HG02938 (cell line): ENCODE measurements around the gene LTBR.

Source experiments
- ATAC-seq: cut with Tn5 transposase; IDR thresholded peaks from one replicate; pipeline ENCODE4 v1.9.1; 2021; ENCODE audit warnings: mild to moderate bottlenecking, moderate library complexity; ENCODE audit not compliant: unreplicated experiment

The LTBR gene

DNA sequence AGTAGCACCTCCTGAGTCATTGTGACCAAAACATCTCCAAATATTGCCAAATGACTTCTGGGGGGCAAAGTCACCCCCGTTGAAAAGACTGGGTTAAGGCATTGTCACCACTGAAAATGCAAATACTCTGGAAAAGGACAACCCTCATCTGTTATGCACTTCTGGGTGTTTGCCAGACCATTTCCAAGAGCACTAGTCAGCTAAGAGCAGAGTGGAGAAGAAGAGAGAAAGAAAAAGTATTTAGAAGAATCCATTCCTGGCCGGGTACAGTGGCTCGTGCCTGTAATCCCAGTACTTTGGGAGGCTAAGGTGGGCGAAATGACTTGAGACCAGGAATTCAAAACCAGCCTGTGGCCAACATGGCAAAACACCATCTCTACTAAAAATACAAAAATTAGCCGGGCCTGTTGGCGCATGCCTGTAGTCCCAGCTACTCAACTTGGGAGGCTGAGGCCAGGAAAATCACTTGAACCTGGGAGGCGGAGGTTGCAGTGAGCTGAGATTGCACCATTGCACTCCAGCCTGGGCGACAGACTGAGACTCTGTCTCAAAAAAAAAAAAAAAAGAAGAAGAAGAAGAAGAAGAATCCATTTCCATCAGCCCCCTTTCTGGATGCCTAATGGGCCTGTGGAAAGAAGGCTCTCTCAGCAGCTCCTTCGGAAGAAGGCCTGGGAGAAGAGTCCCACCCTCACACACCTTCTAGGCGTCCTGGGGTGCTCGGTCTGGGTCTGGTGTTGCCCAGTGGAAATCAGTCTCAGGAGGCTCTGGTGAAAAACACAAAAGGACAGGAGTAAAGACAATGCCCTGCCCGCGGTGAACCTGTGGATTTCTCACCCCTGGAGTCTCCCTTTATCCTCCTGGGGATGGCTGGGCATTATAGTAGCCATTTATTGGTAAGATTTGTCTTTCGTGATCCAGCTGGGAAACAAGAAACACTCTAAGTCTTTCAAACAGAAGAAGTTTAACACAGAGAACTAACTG lies 3.5 kb upstream of the LTBR start:
- no peak for ATAC-seq

DNA sequence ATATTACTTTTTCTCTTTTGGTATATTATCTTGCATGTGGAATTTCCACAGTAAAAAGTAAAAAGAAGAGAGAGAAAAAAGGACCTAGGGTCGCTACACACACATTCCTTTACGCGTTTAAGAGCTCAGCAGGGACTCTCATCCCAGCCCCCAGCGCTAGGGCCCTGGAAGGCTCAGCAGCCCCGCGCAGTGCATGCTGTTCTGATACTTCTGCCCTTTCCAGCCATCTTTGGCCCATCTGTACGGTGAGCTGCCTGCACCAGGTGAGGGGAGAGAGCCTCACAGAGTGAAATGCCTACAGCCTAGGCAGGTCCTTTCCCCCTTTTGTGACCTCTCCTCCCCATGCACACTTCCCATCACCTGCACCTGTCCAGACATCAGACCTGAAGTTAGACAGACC lies 1.6 kb upstream of the LTBR start:
- no peak for ATAC-seq

DNA sequence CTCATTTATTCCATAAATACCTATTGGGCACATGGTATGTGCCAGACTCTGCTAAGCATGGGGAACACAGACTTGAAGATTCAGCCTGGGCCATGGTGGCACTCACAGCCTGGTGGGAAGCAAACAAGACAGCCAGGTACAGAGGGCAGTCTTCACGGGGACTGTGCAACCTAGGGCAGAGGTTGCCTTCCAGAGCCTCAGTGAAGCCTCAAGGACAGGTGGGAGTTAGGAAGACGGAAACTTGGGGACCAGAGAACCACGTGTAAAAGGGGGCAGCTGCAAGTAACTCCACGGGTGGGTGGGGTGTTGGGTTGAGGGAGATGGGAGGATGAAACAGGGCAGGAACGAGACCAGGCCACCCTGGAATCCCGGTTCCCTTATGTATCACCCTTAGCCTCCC lies 980 bp upstream of the LTBR start:
- ATAC-seq = no peak

DNA sequence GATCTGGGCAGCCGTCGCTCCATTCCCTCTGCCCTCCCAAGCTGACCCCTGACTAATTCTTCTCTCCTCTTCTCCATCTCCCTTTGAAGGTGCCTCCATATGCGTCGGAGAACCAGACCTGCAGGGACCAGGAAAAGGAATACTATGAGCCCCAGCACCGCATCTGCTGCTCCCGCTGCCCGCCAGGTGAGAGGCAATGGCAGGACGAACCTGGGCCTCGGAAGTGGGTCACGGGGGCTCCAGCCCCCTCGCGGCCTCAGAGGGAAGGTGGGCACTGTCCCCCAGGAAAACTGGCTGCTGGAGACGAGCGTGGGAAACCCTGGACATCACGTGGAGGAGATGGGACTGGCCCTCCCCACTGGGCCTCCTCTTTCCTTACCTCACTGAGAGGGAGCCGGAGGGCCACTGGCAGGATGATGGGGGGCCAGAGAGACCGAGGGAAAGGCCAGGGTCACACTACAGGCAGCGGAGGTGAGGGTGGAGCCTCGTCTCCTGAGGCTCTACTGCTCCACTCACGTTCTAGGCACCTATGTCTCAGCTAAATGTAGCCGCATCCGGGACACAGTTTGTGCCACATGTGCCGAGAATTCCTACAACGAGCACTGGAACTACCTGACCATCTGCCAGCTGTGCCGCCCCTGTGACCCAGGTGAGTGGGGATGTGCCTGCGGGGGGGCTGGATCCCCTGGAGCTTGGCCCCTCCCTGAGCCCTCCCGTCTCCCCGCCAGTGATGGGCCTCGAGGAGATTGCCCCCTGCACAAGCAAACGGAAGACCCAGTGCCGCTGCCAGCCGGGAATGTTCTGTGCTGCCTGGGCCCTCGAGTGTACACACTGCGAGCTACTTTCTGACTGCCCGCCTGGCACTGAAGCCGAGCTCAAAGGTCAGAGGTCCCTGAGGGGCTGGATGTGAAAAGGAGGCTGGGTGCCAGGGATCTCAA lies 806 bp downstream of the LTBR start:
- ATAC-seq = no peak

DNA sequence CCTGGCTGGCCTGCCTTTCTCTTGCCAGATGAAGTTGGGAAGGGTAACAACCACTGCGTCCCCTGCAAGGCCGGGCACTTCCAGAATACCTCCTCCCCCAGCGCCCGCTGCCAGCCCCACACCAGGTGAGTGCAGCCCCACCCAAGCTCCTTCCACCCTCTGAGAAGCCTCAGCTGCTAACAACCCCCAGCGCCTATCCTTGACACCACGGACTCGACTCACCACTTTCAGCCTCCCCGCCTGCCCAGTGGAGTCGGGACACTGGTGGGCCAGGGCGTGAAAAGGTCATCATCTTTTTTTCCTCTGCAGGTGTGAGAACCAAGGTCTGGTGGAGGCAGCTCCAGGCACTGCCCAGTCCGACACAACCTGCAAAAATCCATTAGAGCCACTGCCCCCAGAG lies 2.1 kb downstream of the LTBR start:
- no peak for ATAC-seq

DNA sequence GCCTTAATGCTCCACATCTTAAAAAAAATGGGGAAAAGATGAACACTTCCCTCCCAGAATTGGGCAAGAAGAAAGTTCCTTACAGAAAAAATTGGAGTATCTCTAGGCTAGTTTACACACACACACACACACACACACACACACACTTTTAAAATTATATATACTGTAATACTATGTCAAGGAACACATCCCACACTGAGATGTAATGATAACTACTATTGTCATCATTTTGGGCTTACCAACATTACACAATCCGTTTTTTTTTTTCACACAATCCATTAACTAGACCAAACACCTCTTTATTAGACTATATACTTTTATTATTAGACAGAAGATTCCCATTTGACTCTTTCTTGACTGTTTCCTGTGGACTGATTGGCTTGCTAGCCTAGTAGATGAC lies 2.5 kb downstream of the LTBR start:
- ATAC-seq = no peak

DNA sequence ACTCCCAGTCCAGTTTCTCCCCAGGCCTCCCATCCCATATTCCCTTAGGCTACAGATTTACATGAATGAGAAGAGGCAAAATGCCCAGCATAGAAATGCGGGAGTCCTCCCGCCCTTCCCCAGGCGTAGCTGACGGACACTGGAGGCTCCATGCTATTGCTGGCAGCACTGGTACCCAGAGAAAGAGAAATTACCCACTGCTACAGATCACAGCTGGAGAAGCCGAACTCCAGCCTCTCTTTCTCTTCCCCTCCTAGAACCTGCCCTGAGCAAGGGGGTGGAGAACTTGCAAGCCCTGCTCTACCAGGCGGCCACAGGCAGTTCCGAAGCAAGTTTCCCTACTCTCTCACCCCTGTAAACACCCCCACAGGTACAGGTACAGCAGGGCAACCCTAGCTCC lies 3.6 kb downstream of the LTBR start:
- ATAC-seq = no peak

DNA sequence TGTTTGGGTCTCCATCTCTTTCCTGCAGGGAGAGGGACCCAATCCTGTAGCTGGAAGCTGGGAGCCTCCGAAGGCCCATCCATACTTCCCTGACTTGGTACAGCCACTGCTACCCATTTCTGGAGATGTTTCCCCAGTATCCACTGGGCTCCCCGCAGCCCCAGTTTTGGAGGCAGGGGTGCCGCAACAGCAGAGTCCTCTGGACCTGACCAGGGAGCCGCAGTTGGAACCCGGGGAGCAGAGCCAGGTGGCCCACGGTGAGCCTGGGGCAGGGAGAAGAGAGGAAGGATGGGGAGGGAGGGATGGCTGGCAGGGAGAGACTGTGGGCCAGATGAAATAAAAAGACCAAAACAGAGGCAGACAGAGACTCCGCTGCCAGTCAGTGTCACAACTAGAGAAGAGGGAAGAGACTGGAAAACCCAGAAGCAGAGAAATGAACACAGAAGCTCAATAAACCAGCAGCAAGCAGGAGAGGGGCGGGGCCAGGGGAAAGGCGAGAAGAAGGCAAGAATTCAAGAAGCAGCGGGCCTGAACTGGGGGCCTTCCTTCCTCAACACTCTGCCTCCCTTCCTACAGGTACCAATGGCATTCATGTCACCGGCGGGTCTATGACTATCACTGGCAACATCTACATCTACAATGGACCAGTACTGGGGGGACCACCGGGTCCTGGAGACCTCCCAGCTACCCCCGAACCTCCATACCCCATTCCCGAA lies 6.3 kb downstream of the LTBR start:
- ATAC-seq = no peak

DNA sequence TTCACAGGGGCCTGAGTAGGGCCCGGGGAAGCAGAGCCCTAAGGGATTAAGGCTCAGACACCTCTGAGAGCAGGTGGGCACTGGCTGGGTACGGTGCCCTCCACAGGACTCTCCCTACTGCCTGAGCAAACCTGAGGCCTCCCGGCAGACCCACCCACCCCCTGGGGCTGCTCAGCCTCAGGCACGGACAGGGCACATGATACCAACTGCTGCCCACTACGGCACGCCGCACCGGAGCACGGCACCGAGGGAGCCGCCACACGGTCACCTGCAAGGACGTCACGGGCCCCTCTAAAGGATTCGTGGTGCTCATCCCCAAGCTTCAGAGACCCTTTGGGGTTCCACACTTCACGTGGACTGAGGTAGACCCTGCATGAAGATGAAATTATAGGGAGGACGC lies 7.1 kb downstream of the LTBR start:
- ATAC-seq = no peak

DNA sequence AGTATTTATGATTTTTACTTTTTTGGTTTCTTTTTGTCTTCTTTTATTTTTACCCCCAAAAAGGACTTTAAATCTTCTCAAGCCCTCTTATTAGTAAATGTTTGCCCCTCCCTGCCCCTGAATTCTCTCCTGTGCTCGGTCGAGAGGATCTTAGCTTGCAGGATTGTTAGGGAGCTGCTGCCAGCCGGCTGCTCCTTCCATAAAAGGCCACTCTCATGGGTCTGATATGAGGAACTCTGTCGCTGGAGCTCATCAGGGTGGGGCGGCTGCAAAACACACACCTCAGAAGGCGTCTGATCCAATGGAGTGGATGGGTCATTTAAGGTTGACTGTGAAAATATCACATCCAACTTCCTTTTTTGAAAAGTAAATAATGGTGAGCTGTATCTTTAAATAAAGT lies 8.5 kb downstream of the LTBR start:
- ATAC-seq = no peak

DNA sequence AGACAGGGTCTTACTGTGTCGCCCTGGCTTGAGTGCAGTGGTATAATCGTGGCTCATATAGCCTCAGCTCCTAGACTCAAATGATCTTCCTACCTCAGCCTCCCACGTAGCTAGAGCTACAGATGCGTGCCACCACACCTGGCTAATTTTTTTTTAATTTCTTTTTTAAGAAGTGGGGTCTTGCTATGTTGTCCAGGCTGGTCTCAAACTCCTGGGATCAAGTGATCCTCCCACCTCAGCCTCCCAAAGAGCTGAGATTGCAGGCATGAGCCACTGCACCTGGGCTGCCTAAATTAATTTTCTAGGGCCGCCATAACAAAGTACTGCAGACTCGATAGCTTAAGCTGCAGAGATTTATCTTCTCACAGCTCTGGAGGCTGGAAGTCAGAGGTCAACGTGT lies 9.1 kb downstream of the LTBR start:
- ATAC-seq = no peak

DNA sequence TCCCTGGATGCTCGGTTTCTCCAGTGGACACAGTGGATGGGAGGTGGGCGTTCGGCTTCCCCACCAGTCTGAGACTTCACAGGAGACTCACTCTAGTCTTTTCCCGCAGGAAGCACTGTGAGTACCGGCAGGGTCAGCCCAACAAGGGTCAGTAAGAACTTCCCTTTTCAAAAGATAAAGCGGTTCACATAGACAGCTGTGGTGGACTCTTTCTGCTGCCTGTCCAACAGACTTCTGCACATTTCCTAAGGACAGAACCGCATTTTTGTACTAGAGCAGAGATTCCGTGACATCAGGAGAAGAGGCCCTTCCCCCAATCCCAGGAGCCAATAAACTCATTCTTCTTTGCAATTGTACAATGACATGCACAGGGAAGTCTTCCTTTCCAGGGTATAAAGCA lies 10.4 kb downstream of the LTBR start:
- ATAC-seq = no peak

DNA sequence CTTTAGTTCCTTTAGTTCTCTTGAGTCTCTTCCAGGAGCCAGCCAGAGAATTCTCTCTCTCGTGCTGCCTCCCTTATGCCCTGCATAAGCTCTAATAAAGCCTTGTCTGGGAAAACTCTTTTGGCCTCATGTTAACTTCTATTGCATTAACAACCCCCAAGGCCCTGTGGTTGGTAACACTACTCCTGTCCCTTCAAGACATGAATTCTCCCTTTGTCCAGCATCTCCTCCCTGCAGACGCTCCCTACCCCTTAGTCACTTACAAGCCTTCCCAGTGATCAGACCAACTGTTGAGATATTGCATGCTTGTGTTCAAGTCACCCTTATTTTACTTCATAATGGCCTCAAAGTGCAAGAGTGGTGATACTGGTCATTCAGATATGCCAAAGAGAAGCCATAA lies 12.1 kb downstream of the LTBR start:
- ATAC-seq = no peak

DNA sequence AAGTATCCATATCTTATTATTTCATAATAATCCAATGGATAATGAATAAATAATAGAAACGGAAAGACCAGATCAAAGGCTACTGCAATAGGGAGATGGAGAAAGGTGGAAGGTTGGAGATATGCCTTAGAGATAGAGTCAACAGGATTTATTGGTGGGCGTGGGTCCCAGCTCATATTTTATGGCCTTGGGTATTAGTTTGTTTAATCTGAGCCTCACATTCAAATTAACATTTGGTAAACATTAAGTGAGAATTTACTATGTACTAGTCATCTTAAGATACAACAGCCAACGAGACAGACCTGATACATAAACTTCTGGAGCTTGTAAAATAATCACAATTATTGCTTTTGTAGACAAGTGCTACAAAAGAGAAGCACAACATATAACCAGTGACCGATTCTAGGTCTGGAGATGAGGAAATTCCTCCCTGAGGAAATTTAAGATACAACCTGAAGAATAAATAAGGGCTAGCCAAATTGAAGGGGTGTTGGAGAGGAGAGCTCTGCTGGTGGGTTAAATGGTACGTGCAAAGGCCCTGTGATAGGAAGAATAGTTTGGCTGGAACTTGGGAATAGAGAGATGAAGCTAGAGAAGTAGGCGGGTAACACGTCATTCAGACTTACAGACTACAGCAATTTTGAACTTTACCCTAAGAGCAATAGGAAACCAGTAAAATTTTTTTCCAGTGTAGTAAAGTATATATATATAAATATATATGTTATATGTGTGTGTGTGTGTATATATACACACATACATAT lies 16.1 kb downstream of the LTBR start:
- no peak for ATAC-seq

DNA sequence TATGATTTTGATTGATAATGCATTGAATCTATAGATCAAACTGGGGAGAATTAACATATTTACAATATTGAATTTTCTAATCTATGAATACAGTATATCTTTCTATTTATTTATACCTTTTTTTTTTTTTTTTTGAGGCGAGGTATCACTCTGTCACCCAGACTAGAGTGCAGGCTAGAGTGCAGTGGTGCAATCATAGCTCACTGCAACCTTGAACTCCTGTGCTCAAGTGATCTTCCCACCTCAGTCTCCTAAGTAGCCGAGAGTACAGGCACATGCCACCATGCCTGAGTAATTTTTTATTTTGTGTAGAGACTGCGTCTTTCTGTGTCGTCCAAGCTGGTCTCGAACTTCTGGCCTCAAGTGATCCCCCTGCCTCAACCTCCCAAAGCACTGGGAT lies 20.4 kb downstream of the LTBR start:
- no peak for ATAC-seq

DNA sequence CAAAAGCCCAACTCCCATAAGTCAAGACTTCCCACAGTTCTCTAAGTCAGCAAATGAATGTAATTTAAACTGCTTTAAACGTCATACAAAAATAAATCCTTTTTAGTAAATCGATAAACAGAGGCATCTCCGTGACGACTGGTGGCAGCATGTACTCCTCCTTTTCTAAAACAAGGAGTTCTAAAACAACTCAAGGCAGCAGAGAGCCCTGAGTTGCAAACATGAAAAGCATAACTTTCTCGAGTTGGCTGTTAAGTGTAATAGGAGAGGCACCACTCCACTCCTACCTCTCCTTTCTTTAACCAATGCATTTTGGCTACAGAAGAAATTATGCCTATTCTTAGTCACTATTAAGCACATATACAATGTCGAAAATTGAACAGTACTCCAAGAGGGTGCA lies 22.0 kb downstream of the LTBR start:
- no peak for ATAC-seq

DNA sequence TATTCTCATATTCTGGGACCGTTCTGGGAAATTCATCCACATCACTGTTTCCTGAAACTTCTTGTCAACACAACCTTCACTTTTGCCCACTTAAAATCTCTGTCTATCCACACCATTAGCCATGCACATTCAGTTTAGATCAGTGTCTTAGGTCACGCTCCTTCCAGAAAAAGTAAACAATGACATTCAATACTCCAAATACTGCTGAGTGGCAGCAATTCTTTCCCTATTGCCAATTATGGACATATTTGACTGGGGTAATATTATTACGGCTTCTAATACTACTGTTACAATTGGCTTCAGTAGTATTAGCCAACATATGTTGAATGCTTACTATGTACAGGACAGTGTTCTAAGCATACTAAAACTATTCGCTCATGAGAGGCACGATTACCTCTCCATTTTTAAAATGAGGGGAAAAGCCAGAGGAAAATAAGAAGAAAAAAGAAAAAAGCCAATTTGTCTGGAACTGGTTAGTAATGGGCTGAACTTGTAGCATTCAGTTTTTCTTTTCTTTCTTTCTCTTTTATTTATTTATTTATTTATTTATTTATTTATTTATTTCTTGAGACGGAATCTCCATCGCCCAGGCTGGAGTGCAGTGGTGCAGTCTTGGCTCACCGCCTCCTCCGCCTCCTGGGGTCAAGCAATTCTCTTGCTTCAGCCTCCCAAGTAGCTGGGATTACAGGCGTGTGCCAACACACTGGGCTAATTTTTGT lies 23.4 kb downstream of the LTBR start:
- ATAC-seq = no peak

DNA sequence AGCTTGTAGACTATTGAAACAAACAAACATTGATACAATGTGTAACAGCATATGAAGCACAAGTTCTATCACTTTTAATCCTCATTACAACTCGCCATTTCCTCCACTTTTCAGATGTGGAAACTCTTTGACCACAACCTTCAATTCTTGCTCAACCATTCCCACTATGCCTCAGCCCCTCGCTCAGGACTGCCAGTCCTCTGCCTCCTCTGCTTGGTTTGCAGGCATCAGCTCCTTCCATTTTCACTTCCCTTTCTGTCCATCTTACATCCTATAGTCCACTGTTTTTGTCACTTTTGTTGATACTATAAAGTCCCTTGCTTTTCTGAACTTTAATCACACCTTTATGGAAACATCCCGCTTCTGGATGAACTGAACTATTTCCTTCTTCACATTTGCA lies 32.6 kb downstream of the LTBR start:
- ATAC-seq = no peak

DNA sequence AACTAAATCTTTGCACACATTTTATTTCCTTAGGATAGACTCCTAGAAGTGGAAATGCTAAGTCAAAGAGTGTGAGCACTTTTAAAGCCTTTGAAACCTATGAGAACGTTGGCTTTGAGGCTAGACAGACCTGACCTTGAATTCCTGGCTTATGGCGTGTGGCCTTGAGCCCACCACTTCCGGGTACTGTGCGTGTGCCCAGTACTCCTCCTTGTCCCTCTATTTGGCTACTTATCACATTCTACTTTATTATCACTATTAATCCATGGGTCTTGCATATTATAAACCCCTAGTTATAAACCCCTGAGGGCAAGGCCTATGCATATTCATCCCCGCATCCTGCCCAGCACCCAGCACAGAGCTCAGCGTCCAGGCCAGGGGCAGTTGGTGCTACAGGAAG lies 34.8 kb downstream of the LTBR start:
- no peak for ATAC-seq

DNA sequence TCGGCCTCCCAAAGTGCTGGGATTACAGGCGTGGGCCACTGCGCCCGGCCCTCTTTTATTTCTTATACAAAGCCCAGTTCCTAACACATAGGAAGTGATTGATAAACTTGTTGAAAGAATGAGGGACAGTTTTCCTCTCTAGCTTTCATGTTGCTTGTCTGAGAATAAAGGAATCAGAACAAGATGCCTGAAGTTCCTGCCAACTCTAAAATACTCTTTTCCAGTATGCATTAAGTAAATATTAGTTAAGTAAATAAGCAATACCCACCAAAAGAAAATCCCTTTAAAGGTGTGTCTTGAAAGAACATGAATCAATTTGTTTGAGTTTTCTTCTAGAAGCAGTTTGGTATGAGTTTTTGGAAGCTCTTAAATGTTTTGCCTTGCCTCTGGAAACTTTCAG lies 36.4 kb downstream of the LTBR start:
- ATAC-seq = no peak
